ENCODE results near the gene C16orf74.
A peak's percentile ranks its signal among the peaks of the same experiment; 100 is the strongest.

C16orf74 gene

GRCh38 chr16:85717393-85718152 lies 33.3 kb downstream of the C16orf74 start:
- peak; percentile 10 for DNase-seq (ENCODE audit: low read depth)

GRCh38 chr16:85716680-85717038 lies 34.2 kb downstream of the C16orf74 start:
- DNase-seq (ENCODE audit: low read depth) = no peak

GRCh38 chr16:85716022-85716679 lies 34.7 kb downstream of the C16orf74 start:
- DNase-seq (ENCODE audit: low read depth) = no peak

GRCh38 chr16:85715169-85716021 lies 35.5 kb downstream of the C16orf74 start:
- no peak for DNase-seq (ENCODE audit: low read depth)

GRCh38 chr16:85712801-85713200 lies 38.1 kb downstream of the C16orf74 start:
- DNase-seq (ENCODE audit: low read depth) = no peak

GRCh38 chr16:85711982-85712587 lies 38.8 kb downstream of the C16orf74 start:
- DNase-seq (ENCODE audit: low read depth) = no peak

- no peak for DNase-seq (ENCODE audit: low read depth)
These were observed 40.2 kb downstream of the C16orf74 start for GRCh38 chr16:85710732-85711131.

- no peak for DNase-seq (ENCODE audit: low read depth)
These were observed 40.9 kb downstream of the C16orf74 start for GRCh38 chr16:85709766-85710585.

GRCh38 chr16:85708338-85708737 lies 42.6 kb downstream of the C16orf74 start:
- DNase-seq (ENCODE audit: low read depth) = no peak

GRCh38 chr16:85707528-85708095 lies 43.3 kb downstream of the C16orf74 start:
- no peak for DNase-seq (ENCODE audit: low read depth)

GRCh38 chr16:85706449-85707034 lies 44.4 kb downstream of the C16orf74 start:
- no peak for DNase-seq (ENCODE audit: low read depth)

- no peak for DNase-seq (ENCODE audit: low read depth)
These were observed 45.7 kb downstream of the C16orf74 start for GRCh38 chr16:85704900-85705846.

- DNase-seq (ENCODE audit: low read depth) = no peak
These were observed 46.9 kb downstream of the C16orf74 start for GRCh38 chr16:85704011-85704410.

- no peak for DNase-seq (ENCODE audit: low read depth)
These were observed 51.3 kb downstream of the C16orf74 start for GRCh38 chr16:85699628-85700027.

- DNase-seq (ENCODE audit: low read depth) = no peak
These were observed 51.8 kb downstream of the C16orf74 start for GRCh38 chr16:85698935-85699558.

- no peak for DNase-seq (ENCODE audit: low read depth)
These were observed 52.4 kb downstream of the C16orf74 start for GRCh38 chr16:85698459-85698891.

- DNase-seq (ENCODE audit: low read depth) = no peak
These were observed 53.5 kb downstream of the C16orf74 start for GRCh38 chr16:85697431-85697830.

- DNase-seq (ENCODE audit: low read depth) = no peak
These were observed 54.1 kb downstream of the C16orf74 start for GRCh38 chr16:85696781-85697180.

Data from activated T-helper 1 cell treated with Interleukin-2 at 50 U/mL for 16 hours (primary cell).